ENCODE results near the gene CTAG1B.
"Not testable (repeated sequence)": the region's sequence is repeated elsewhere in the genome, so short reads cannot be mapped to it uniquely, and the experiment has no call there.

The CTAG1B gene

GRCh38 chrX:154620767-154621414, 1.8 kb upstream of the CTAG1B start:
- DNase-seq, result not testable (repeated sequence)

GRCh38 chrX:154613586-154613985, 5.5 kb downstream of the CTAG1B start:
- DNase-seq, result not testable (repeated sequence)

GRCh38 chrX:154611146-154611545, 7.9 kb downstream of the CTAG1B start:
- DNase-seq, result not testable (repeated sequence)

- not testable (repeated sequence) for DNase-seq
These were observed 10.3 kb downstream of the CTAG1B start for GRCh38 chrX:154608823-154609222.

GRCh38 chrX:154607976-154608375, 11.1 kb downstream of the CTAG1B start:
- DNase-seq, result not testable (repeated sequence)

GRCh38 chrX:154607370-154607769, 11.7 kb downstream of the CTAG1B start:
- peak in 1 of 2 experiments; percentile 31 for DNase-seq

GRCh38 chrX:154605566-154605965, 13.5 kb downstream of the CTAG1B start:
- DNase-seq, result no peak

GRCh38 chrX:154603438-154604430, 15.3 kb downstream of the CTAG1B start:
- DNase-seq, result no peak

GRCh38 chrX:154602766-154603437, 16.2 kb downstream of the CTAG1B start:
- DNase-seq, result no peak

- no peak for DNase-seq
These were observed 16.9 kb downstream of the CTAG1B start for GRCh38 chrX:154602226-154602625.

GRCh38 chrX:154600759-154601374, 18.2 kb downstream of the CTAG1B start:
- no peak for DNase-seq

GRCh38 chrX:154599531-154599930, 19.6 kb downstream of the CTAG1B start:
- DNase-seq, result no peak

GRCh38 chrX:154598656-154599055, 20.4 kb downstream of the CTAG1B start:
- DNase-seq, result no peak

GRCh38 chrX:154597221-154597620, 21.9 kb downstream of the CTAG1B start:
- DNase-seq, result no peak

- DNase-seq, result no peak
These were observed 22.7 kb downstream of the CTAG1B start for GRCh38 chrX:154596290-154596929.

GRCh38 chrX:154595559-154596249, 23.4 kb downstream of the CTAG1B start:
- DNase-seq, result no peak

- no peak for DNase-seq
These were observed 24.6 kb downstream of the CTAG1B start for GRCh38 chrX:154594491-154594890.

- no peak for DNase-seq
These were observed 25.9 kb downstream of the CTAG1B start for GRCh38 chrX:154593201-154593600.

- DNase-seq, result no peak
These were observed 26.6 kb downstream of the CTAG1B start for GRCh38 chrX:154592505-154592904.

GRCh38 chrX:154590415-154590814, 28.7 kb downstream of the CTAG1B start:
- DNase-seq, result not testable (repeated sequence)

GRCh38 chrX:154584585-154585183, 34.4 kb downstream of the CTAG1B start, which contains the start of gene CTAG1A:
CTAG1A (plus strand) TSS chrX:154585133; CDS start chrX:154585207, 74 bp downstream.
- not testable (repeated sequence) for DNase-seq
